NT2/D1 (cell line): ENCODE data around the gene UBAP2.

ENCODE experiments used
- SUZ12 ChIP-seq: IDR thresholded peaks from 2 replicates; pipeline ENCODE4 v1.6.1; 2011; ENCODE audit not compliant: insufficient read length, insufficient read depth; ENCODE audit errors: extremely low read depth
- YY1 ChIP-seq: IDR thresholded peaks from 2 replicates; pipeline ENCODE4 v1.6.1; 2011; ENCODE audit not compliant: insufficient read length, insufficient read depth
- ZNF274 ChIP-seq: IDR thresholded peaks from 2 replicates; pipeline ENCODE4 v1.6.1; 2011; ENCODE audit warnings: mild to moderate bottlenecking, low read depth, low read length

DNA sequence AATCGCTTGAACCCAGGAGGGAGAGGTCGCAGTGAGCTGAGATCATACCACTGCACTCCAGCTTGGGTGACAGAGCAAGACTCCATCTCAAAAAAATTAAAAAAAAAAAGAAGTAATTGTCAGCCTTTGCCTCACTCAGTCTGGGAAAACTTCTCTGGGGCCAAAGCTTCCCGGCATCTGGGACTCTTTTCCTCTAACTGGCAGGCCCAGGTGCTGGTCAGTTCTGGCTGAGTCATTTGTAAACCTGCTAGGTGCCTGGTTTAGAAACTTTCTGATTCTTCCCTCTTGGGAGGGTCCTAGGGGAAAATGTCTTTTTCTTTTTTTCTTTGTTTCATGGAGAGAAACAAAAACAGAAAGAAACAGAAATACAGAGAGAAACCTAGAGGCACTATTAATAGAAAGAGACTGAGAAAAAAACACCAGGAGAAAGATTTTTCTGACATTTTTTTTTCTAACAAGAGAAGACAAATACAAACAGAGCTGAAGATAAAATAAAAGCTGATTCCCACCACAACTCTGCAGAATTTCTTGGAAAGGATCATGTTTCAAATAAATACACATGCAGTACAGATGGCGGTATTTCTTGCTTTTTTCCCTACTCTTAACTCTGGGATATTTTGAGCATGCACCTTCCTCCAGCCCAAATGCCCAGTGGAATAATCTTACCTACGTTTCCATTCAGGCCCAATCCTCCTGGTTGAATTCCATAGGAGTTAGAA lies 22.1 kb upstream of the UBAP2 start:
- no peak for TF ChIP-seq YY1
- no peak for TF ChIP-seq SUZ12
- TF ChIP-seq ZNF274, result no peak
